ENCODE results near the gene ASPHD1. TPM values are rescaled to one million over a fixed set of nuclear protein-coding genes. Genes with fewer than 3 reads are reported as not detected.

ASPHD1 gene, protein sequence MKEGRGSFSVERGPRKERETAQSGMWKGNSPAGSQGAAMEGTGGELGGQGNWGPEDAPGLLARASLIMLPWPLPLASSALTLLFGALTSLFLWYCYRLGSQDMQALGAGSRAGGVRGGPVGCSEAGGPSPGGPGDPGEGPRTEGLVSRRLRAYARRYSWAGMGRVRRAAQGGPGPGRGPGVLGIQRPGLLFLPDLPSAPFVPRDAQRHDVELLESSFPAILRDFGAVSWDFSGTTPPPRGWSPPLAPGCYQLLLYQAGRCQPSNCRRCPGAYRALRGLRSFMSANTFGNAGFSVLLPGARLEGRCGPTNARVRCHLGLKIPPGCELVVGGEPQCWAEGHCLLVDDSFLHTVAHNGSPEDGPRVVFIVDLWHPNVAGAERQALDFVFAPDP
- 10 to 100 TPM in 1 of 4 donors, 1 to 10 TPM in 2, under 1 TPM in 1; 0.67 to 11.5 (median 3.0) TPM for polyA plus RNA-seq
- long read RNA-seq, donor 1: 0 reads
- long read RNA-seq, donor 2, transcript ASPHD1-201 (3 exons, 1,584 nt): major isoform, 5 of 7 reads
- long read RNA-seq, donor 2, partial matches to known transcripts: 0 of 7 reads
- long read RNA-seq, donor 2, other reads (novel, unspliced or antisense): 0 of 7 reads
- long read RNA-seq, donor 3, transcript ASPHD1-201 (3 exons, 1,584 nt): major isoform, 5 of 8 reads
- long read RNA-seq, donor 3, partial matches to known transcripts: 0 of 8 reads
- long read RNA-seq, donor 3, other reads (novel, unspliced or antisense): 0 of 8 reads
- long read RNA-seq, donor 4: 0 reads
- long read RNA-seq, donor 5, partial matches to known transcripts: 0 of 1 reads
- long read RNA-seq, donor 5, other reads (novel, unspliced or antisense): 0 of 1 reads
- long read RNA-seq, donor 6, partial matches to known transcripts: 0 of 4 reads
- long read RNA-seq, donor 6, other reads (novel, unspliced or antisense): 0 of 4 reads
- long read RNA-seq, donor 7: 0 reads
- long read RNA-seq, donor 8: 0 reads
- long read RNA-seq, donor 9, partial matches to known transcripts: 0 of 2 reads
- long read RNA-seq, donor 9, other reads (novel, unspliced or antisense): 0 of 2 reads
- long read RNA-seq, donor 10, transcript ASPHD1-201 (3 exons, 1,584 nt): major isoform, 13 of 14 reads
- long read RNA-seq, donor 10, partial matches to known transcripts: 0 of 14 reads
- long read RNA-seq, donor 10, other reads (novel, unspliced or antisense): 0 of 14 reads

- 1% methylated on average over 45 to 67 of the region's 67 CpGs for WGBS, 3 donors
- DNase-seq: peak; percentile 66 to 87
- Histone ChIP-seq H3K9me3 (ENCODE audit: control insufficient read depth in 2 of 2, insufficient read depth in 1 of 2, low read depth in 1 of 2, low read length in 1 of 2) (no peaks in the 10 kb centered on the region), H3K4me3 (ENCODE audit: low read depth in 1 of 3, low read length in 3 of 3) (peak within 1 kb of the TSS; percentile 53 to 63 (median 53)), H3K4me1 (ENCODE audit: control insufficient read depth in 3 of 3, insufficient read depth in 2 of 3, low read depth in 1 of 3, low read length in 2 of 3) (peaks cover 0 to 33% (median 0%) of the 10 kb centered on the region in 3 donors), H3K27ac (ENCODE audit: low read depth in 1 of 3, low read length in 2 of 3) (peak within 1 kb of the TSS; percentile 5 to 90 (median 80)), H3K27me3 (ENCODE audit: control insufficient read depth in 3 of 3, insufficient read depth in 3 of 3, low read length in 3 of 3) (peaks cover 0 to 9% (median 0%) of the 10 kb centered on the region in 3 donors), H3K36me3 (ENCODE audit: control insufficient read depth in 3 of 3, insufficient read depth in 2 of 3, low read depth in 1 of 3, low read length in 3 of 3) (peaks cover 0 to 23% (median 0%) of the 10 kb centered on the region in 3 donors)
- no peak for FAIRE-seq
Measured at GRCh38 chr16:29900102-29900887, at the start of gene ASPHD1. Gene ASPHD1, plus strand, starts transcription at chr16:29900488. Its CDS starts 484 bp downstream, at chr16:29900972.

DNA sequence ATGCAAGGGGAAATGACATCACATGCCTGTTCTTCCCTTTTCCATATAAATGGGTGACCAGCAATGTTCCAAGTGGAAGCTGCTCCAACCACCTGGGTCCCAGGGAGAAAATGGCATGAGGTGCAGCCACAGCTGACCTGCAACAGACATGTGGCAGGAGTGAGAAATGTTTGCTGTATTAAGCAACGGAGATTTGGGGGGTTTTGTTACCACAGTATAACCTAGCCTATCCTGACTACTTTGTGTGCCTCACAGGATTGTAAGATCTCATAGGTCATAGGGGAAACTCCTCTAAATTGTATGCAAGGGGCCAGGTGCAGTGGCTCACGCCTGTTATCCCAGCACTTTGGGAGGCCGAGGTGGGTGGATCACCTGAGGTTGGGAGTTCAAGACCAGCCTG is 49.3 kb upstream of the ASPHD1 start:
- H3K4me3 ChIP-seq (ENCODE audit: low read depth in 1 of 3, low read length in 3 of 3): no peak overlapping the region
- H3K9me3 ChIP-seq (ENCODE audit: control insufficient read depth in 2 of 2, insufficient read depth in 1 of 2, low read depth in 1 of 2, low read length in 1 of 2): no peaks in the 10 kb centered on the region
- no peak overlapping the region for H3K27ac ChIP-seq (ENCODE audit: low read depth in 1 of 3, low read length in 2 of 3)
- FAIRE-seq (no peak), DNase-seq (no peak)
- peaks cover 0 to 6% (median 0%) of the 10 kb centered on the region in 3 donors for H3K4me1 ChIP-seq (ENCODE audit: control insufficient read depth in 3 of 3, insufficient read depth in 2 of 3, low read depth in 1 of 3, low read length in 2 of 3)
- 83 to 93% (median 89%) methylated on average over 3 of the region's 3 CpGs for WGBS, 3 donors
- no peaks in the 10 kb centered on the region for H3K27me3 ChIP-seq (ENCODE audit: control insufficient read depth in 3 of 3, insufficient read depth in 3 of 3, low read length in 3 of 3)
- H3K36me3 ChIP-seq (ENCODE audit: control insufficient read depth in 3 of 3, insufficient read depth in 2 of 3, low read depth in 1 of 3, low read length in 3 of 3): peaks cover 3 to 28% (median 11%) of the 10 kb centered on the region in 3 donors

- FAIRE-seq: no peak
- peak overlapping the region in 2 of 3 donors; percentile 48 to 60 for H3K27ac ChIP-seq (ENCODE audit: low read depth in 1 of 3, low read length in 2 of 3)
- WGBS, 3 donors: 34 to 76% (median 67%) methylated on average over 7 of the region's 7 CpGs
Measured at GRCh38 chr16:29852654-29853053, 47.6 kb upstream of the ASPHD1 start.

GRCh38 chr16:29854520-29855100 is 45.7 kb upstream of the ASPHD1 start:
- WGBS, 3 donors: 79 to 87% (median 87%) methylated on average over 5 of the region's 5 CpGs
- Histone ChIP-seq H3K27ac (ENCODE audit: low read depth in 1 of 3, low read length in 2 of 3) (no peak overlapping the region), H3K4me1 (ENCODE audit: control insufficient read depth in 3 of 3, insufficient read depth in 2 of 3, low read depth in 1 of 3, low read length in 2 of 3) (peaks cover 0 to 6% (median 0%) of the 10 kb centered on the region in 3 donors), H3K36me3 (ENCODE audit: control insufficient read depth in 3 of 3, insufficient read depth in 2 of 3, low read depth in 1 of 3, low read length in 3 of 3) (peaks cover 0 to 21% (median 11%) of the 10 kb centered on the region in 3 donors), H3K4me3 (ENCODE audit: low read depth in 1 of 3, low read length in 3 of 3) (no peak overlapping the region), H3K9me3 (ENCODE audit: control insufficient read depth in 2 of 2, insufficient read depth in 1 of 2, low read depth in 1 of 2, low read length in 1 of 2) (no peaks in the 10 kb centered on the region), H3K27me3 (ENCODE audit: control insufficient read depth in 3 of 3, insufficient read depth in 3 of 3, low read length in 3 of 3) (no peaks in the 10 kb centered on the region)
- no peak for DNase-seq
- no peak for FAIRE-seq

More at GRCh38 chr16:29852654-29853053, 47.6 kb upstream of the ASPHD1 start:
- Histone ChIP-seq H3K27me3 (ENCODE audit: control insufficient read depth in 3 of 3, insufficient read depth in 3 of 3, low read length in 3 of 3) (no peaks in the 10 kb centered on the region), H3K36me3 (ENCODE audit: control insufficient read depth in 3 of 3, insufficient read depth in 2 of 3, low read depth in 1 of 3, low read length in 3 of 3) (peaks cover 0 to 15% (median 3%) of the 10 kb centered on the region in 3 donors), H3K9me3 (ENCODE audit: control insufficient read depth in 2 of 2, insufficient read depth in 1 of 2, low read depth in 1 of 2, low read length in 1 of 2) (no peaks in the 10 kb centered on the region), H3K4me1 (ENCODE audit: control insufficient read depth in 3 of 3, insufficient read depth in 2 of 3, low read depth in 1 of 3, low read length in 2 of 3) (peaks cover 0 to 6% (median 0%) of the 10 kb centered on the region in 3 donors), H3K4me3 (ENCODE audit: low read depth in 1 of 3, low read length in 3 of 3) (no peak overlapping the region)
- peak; percentile 26 to 35 for DNase-seq

- peaks cover 6 to 39% (median 8%) of the 10 kb centered on the region in 3 donors for H3K36me3 ChIP-seq (ENCODE audit: control insufficient read depth in 3 of 3, insufficient read depth in 2 of 3, low read depth in 1 of 3, low read length in 3 of 3)
- H3K27me3 ChIP-seq (ENCODE audit: control insufficient read depth in 3 of 3, insufficient read depth in 3 of 3, low read length in 3 of 3): no peaks in the 10 kb centered on the region
- no peak overlapping the region for H3K27ac ChIP-seq (ENCODE audit: low read depth in 1 of 3, low read length in 2 of 3)
- no peaks in the 10 kb centered on the region for H3K9me3 ChIP-seq (ENCODE audit: control insufficient read depth in 2 of 2, insufficient read depth in 1 of 2, low read depth in 1 of 2, low read length in 1 of 2)
- H3K4me3 ChIP-seq (ENCODE audit: low read depth in 1 of 3, low read length in 3 of 3): no peak overlapping the region
- DNase-seq: no peak
- H3K4me1 ChIP-seq (ENCODE audit: control insufficient read depth in 3 of 3, insufficient read depth in 2 of 3, low read depth in 1 of 3, low read length in 2 of 3): peaks cover 2 to 19% (median 4%) of the 10 kb centered on the region in 3 donors
- FAIRE-seq: no peak
- WGBS, 3 donors: 82 to 86% (median 83%) methylated on average over 7 of the region's 7 CpGs
Measured at GRCh38 chr16:29857133-29857760, 43.0 kb upstream of the ASPHD1 start.

DNA sequence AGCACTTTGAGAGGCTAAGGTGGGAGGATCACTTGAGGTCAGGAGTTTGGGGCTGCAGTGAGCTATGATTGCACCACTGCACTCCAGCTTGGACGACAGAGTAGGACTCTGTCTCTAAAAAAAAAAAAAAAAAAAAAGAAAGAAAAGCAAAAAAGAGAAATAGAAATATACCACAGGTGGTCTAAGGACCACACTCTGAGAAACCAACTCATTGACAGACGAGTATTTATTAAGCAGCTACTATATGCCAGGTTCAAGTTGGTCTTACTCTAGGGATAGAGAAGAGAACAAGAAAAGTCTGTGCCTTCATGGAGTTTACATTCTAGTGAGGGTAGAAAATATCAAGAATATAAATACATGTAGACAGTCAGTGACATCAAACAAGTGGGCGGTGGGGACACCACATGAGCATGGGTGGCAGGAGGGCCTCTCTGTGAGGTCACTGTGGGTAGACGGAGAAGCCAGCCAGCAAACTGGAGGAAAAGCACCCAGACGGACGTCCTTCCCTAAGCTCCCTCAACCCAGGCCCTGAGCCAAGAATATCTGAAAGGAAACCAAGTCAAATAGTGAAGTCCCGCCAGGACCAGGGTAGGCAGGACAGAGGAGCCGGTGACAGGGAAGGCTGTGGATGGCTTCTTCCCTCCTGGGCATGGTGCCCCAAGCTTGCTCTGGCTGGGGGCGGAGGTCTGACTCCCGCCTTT is 42.0 kb upstream of the ASPHD1 start:
- no peak for FAIRE-seq
- Histone ChIP-seq H3K27me3 (ENCODE audit: control insufficient read depth in 3 of 3, insufficient read depth in 3 of 3, low read length in 3 of 3) (no peaks in the 10 kb centered on the region), H3K27ac (ENCODE audit: low read depth in 1 of 3, low read length in 2 of 3) (no peak overlapping the region), H3K4me3 (ENCODE audit: low read depth in 1 of 3, low read length in 3 of 3) (no peak overlapping the region), H3K4me1 (ENCODE audit: control insufficient read depth in 3 of 3, insufficient read depth in 2 of 3, low read depth in 1 of 3, low read length in 2 of 3) (peaks cover 2 to 19% (median 4%) of the 10 kb centered on the region in 3 donors), H3K36me3 (ENCODE audit: control insufficient read depth in 3 of 3, insufficient read depth in 2 of 3, low read depth in 1 of 3, low read length in 3 of 3) (peaks cover 6 to 39% (median 8%) of the 10 kb centered on the region in 3 donors), H3K9me3 (ENCODE audit: control insufficient read depth in 2 of 2, insufficient read depth in 1 of 2, low read depth in 1 of 2, low read length in 1 of 2) (no peaks in the 10 kb centered on the region)
- 77 to 91% (median 89%) methylated on average over 8 to 10 of the region's 10 CpGs for WGBS, 3 donors
- no peak for DNase-seq
